HEK293T (cell line): ENCODE measurements around the gene KCTD4.

Experiments used
- ARNT ChIP-seq: fragments of 450-650 bp; IDR thresholded peaks from 2 replicates; pipeline ENCODE4 v1.6.1; 2017; ENCODE audit warnings: mild to moderate bottlenecking
- CTBP1 ChIP-seq: fragments of 450-650 bp; IDR thresholded peaks from 2 replicates; pipeline ENCODE4 v1.6.1; 2016; ENCODE audit warnings: borderline replicate concordance
- ELF4 ChIP-seq: fragments of 450-650 bp; IDR thresholded peaks from 2 replicates; pipeline ENCODE4 v1.6.1; 2017; ENCODE audit warnings: antibody characterized with exemption
- FOXA1 ChIP-seq: fragments of 450-650 bp; IDR thresholded peaks from 2 replicates; pipeline ENCODE4 v1.6.1; 2016; ENCODE audit warnings: mild to moderate bottlenecking
- FOXK2 ChIP-seq: fragments of 450-650 bp; IDR thresholded peaks from 2 replicates; pipeline ENCODE4 v1.6.1; 2016; ENCODE audit warnings: mild to moderate bottlenecking
- FOXM1 ChIP-seq: fragments of 450-650 bp; IDR thresholded peaks from 2 replicates; pipeline ENCODE4 v1.6.1; 2017; ENCODE audit warnings: mild to moderate bottlenecking, borderline replicate concordance
- HDGF ChIP-seq: fragments of 450-650 bp; IDR thresholded peaks from 2 replicates; pipeline ENCODE4 v1.6.1; 2017; ENCODE audit warnings: antibody characterized with exemption, borderline replicate concordance
- L3MBTL2 ChIP-seq: fragments of 450-650 bp; conservative IDR thresholded peaks from 2 replicates; pipeline ENCODE4 v1.6.1; 2016; ENCODE audit warnings: mild to moderate bottlenecking
- LEF1 ChIP-seq: fragments of 450-650 bp; IDR thresholded peaks from 2 replicates; pipeline ENCODE4 v1.6.1; 2017; ENCODE audit warnings: mild to moderate bottlenecking, borderline replicate concordance
- SP1 ChIP-seq: fragments of 450-650 bp; IDR thresholded peaks from 2 replicates; pipeline ENCODE4 v1.6.1; 2017
- TARDBP ChIP-seq: fragments of 450-650 bp; IDR thresholded peaks from 2 replicates; pipeline ENCODE4 v1.6.1; 2016

GRCh38 chr13:45240143-45240542 is 39.3 kb upstream of the KCTD4 start:
- TF ChIP-seq HDGF, result no peak
- TF ChIP-seq FOXK2, result no peak
- no peak for TF ChIP-seq SP1
- TF ChIP-seq ARNT, result no peak
- TF ChIP-seq TARDBP, result no peak
- TF ChIP-seq FOXA1, result no peak
- no peak for TF ChIP-seq FOXM1
- no peak for TF ChIP-seq CTBP1
- no peak for TF ChIP-seq L3MBTL2
- no peak for TF ChIP-seq LEF1
- no peak for TF ChIP-seq ELF4
